ENCODE measurements around the gene NSUN5.

DNA sequence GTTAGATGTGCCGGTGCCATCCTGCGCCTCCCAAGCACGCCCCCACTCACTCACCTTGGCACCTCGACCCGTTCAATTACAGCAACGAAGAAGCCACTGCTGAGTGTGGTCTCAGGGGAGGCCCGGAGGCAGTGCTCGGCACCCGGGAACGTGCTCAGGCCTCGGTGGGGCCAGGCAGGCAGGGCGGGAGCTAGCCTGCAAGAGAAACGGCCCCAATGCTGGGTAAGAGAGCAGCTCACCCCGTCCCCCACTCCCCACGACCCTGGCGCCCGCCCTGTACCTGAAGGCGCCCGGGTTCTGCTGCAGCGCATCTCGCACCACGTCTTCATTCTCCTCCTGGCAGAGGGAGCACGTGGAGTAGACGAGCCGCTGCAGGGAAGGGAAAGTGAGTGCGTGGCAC lies 5.1 kb downstream of the NSUN5 start:
- TF ChIP-seq EZH2 (IDR thresholded peaks at IDR 0.05; ENCODE audit: borderline replicate concordance, low read depth, low read length, poor library complexity, severe bottlenecking) = no peak
- TF ChIP-seq, protein P1, sequence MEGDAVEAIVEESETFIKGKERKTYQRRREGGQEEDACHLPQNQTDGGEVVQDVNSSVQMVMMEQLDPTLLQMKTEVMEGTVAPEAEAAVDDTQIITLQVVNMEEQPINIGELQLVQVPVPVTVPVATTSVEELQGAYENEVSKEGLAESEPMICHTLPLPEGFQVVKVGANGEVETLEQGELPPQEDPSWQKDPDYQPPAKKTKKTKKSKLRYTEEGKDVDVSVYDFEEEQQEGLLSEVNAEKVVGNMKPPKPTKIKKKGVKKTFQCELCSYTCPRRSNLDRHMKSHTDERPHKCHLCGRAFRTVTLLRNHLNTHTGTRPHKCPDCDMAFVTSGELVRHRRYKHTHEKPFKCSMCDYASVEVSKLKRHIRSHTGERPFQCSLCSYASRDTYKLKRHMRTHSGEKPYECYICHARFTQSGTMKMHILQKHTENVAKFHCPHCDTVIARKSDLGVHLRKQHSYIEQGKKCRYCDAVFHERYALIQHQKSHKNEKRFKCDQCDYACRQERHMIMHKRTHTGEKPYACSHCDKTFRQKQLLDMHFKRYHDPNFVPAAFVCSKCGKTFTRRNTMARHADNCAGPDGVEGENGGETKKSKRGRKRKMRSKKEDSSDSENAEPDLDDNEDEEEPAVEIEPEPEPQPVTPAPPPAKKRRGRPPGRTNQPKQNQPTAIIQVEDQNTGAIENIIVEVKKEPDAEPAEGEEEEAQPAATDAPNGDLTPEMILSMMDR (conservative IDR thresholded peaks at IDR 0.05; ENCODE audit: low read depth, low read length) = no peak

All from A673 (cell line).